HG02973 (cell line): ENCODE measurements around the gene CEACAM4.
"Not testable (repeated sequence)": the region's sequence is repeated elsewhere in the genome, so short reads cannot be mapped to it uniquely, and the experiment has no call there.

Experiments
- ATAC-seq: cut with Tn5 transposase; IDR thresholded peaks from one replicate; pipeline ENCODE4 v1.9.1; 2021; ENCODE audit warnings: moderate library complexity; ENCODE audit not compliant: unreplicated experiment

The CEACAM4 gene

GRCh38 chr19:41586064-41586463 is 40.8 kb downstream of the CEACAM4 start:
- no peak for ATAC-seq

DNA sequence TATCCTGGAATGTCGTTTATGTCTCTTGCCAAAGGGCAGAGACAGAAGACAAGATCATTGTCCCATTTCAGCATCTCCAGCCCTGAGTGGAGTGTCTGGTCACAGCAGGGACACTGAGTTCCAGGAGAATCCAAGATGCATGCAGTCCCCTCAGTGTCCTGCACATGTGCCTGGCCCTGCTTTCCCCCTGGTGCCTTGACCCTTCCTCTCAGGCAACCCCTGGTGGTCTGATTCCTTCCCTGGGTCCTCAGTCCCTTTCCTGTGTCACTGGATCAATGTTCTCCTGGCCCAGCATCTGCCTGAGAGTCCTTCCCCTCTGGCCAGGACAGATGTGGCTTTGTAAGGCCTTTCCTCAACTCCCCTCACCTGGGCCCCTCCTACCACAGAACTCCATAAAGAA is 41.9 kb downstream of the CEACAM4 start:
- no peak for ATAC-seq

- no peak for ATAC-seq
Measured at GRCh38 chr19:41584260-41584810, 42.5 kb downstream of the CEACAM4 start.

DNA sequence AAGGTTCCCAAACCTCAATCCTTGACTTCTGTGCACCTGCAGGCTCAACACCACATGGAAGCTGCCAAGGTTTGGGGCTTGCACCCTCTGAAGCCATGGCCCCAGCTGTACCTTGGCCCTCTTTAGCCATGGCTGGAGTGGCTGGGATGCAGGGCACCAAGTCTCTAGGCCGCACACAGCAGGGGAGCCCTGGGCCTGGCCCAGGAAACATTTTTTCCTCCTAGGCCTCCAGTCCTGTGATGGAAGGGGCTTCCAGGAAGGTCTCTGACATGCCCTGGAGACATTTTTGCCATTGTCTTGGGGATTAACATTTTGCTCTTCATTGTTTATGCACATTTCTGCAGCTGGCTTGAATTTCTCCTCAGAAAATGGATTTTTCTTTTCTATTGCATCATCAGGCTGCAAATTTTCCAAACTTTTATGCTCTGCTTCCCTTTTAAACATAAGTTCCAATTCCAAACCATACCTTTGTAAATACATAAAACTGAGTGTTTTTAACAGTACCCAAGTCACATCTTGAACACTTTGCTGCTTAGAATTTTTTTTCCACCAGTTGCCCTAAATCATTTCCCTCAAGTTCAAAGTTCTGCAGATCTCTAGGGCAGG is 44.2 kb downstream of the CEACAM4 start:
- not testable (repeated sequence) for ATAC-seq

DNA sequence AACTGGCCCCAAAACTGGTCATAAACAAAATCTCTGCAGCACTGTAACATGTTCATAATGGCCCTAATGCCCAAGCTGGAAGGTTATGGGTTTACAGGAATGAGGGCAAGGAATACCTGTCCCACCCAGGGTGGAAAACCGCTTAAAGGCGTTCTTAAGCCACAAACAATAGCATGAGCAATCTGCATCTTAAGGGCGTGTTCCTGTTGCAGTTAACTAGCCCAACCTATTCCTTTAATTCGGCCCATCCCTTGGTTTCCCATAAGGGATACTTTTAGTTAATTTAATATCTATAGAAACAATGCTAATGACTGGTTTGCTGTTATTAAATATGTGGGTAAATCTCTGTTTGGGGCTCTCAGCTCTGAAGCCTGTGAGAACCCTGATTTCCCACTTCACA is 45.8 kb downstream of the CEACAM4 start:
- not testable (repeated sequence) for ATAC-seq

- no peak for ATAC-seq
Measured at GRCh38 chr19:41578886-41579285, 48.0 kb downstream of the CEACAM4 start.

- no peak for ATAC-seq
Measured at GRCh38 chr19:41577833-41578232, 49.0 kb downstream of the CEACAM4 start.

DNA sequence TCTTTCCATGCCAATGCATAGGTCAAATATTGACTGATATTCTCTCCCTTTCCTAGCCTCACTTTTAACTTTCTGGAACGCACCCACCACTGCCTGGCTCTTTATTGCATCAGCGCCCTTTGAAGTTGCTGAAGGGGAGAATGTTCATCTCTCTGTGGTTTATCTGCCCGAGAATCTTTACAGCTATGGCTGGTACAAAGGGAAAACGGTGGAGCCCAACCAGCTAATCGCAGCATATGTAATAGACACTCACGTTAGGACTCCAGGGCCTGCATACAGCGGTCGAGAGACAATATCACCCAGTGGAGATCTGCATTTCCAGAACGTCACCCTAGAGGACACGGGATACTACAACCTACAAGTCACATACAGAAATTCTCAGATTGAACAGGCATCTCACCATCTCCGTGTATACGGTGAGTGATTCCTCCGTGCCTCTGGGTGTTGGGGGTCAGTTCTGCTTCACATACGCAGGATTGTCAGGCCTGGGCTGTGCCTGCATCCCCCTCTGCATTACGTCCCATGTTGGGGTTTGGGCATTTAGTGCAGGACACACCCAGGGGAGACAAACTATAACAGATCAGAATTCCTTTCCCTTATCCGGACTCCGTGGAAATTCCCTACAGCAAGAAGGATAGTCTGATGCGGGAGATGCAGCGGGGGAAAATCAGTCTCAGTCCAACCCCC is 49.6 kb downstream of the CEACAM4 start:
- ATAC-seq = no peak

- peak; percentile 51 for ATAC-seq
Measured at GRCh38 chr19:41575998-41576397, 50.9 kb downstream of the CEACAM4 start, which contains the start of gene CEACAM21. TSS of gene CEACAM21 (plus strand) at chr19:41576166. CDS start at chr19:41576275, 109 bp downstream.

DNA sequence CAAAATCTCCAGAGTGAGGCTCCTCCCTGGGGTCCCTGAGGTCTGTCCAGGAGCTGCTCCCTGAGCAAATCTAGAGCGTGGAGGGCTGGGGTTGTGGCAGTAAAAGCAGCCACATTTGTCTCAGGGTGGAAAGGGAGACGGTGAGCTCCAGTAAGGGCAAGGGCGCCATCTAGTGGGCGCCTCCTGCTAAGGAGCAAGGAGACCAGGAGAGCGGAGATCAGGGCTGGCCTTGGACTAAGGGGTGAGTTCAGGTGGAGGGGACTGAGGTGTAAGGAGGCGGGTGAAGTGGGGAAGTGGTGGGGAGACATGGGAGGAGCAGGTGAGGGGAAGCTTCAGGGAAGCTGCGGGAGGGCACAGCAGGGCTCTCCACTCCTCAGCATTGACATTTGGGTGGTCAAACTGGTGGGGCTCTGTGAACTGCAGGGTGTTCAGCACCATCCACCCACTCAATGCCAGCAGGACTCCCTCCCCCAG is 56.2 kb downstream of the CEACAM4 start:
- no peak for ATAC-seq

- ATAC-seq = no peak
Measured at GRCh38 chr19:41570179-41570578, 56.7 kb downstream of the CEACAM4 start.

DNA sequence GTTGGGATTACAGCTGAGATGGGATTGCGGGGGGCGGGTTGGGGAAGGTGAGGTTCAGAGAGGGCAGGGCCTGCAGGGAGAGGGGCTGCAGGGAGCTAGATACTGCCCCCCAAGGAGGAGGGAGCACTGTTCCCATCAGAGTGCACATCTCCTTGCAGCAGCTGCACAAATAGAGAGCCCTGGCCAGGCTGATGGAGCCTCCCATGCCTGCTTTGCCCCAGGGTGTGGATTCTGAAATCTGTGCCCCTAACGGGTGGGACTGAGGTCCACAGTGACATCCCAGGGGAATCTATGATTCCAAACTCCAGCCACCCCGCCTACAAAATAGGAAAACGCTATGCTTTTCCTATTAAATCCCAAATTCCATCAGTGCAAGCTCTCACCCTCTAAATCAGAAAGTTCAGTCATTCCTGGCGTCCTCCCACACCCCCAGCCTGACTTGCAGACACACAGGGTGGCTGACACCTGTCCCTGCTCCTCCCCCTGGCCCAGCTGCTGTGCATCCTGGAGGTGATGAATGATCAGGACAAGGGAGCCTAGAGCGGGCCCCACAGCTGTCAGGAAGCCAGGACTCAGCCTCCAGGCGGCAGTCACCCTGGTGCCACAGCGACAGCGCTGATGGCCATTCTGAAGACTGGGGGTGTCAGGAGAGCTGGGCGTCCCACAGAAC is 57.3 kb downstream of the CEACAM4 start:
- no peak for ATAC-seq
